Endothelial cell of umbilical vein (primary cell): ENCODE data around the gene HSPA8. TPM values are rescaled to one million over a fixed set of nuclear protein-coding genes. Genes with fewer than 3 reads are reported as not detected.

Experiments
- BruUV-seq: library from RNA; stranded (reverse); fragments of 400-500 nt; replicated peaks from 2 replicates; lab custom pipeline; 2021; lab: Mats Ljungman, UMichigan
- CTCF ChIA-PET: fragments of 300-600, 350-600 bp; sonication (Branson Sonifier 250); formaldehyde crosslinking; loops from one replicate; lab custom pipeline; 2021; ENCODE audit warnings: antibody characterized with exemption, inconsistent platforms; lab: Charles Lee
- POLR2A ChIA-PET: fragments of 300-600, 350-600 bp; sonication (Branson Sonifier 250); formaldehyde crosslinking; loops from one replicate; lab custom pipeline; 2021; ENCODE audit warnings: antibody characterized with exemption, inconsistent platforms; lab: Charles Lee
- DNase-seq: peaks from one replicate; pipeline ENCODE4 v3.0.0-alpha.2; 2011; ENCODE audit warnings: low read depth, low spot score
- FAIRE-seq: peaks from 2 replicates; lab custom pipeline; 2011; peaks lifted over from hg19 to GRCh38; lab: Jason Lieb, UNC
- H2AFZ ChIP-seq: 2 replicates; pipeline ENCODE4 v1.6.0; 2012; ENCODE audit warnings: low read depth, low read length, control low read depth, inconsistent platforms
- H3K27ac ChIP-seq: 2 replicates; pipeline ENCODE4 v1.5.1; 2011; ENCODE audit warnings: low read depth, mild to moderate bottlenecking, control low read depth, low read length, moderate library complexity; ENCODE audit not compliant: insufficient read depth
- H3K27me3 ChIP-seq, 2 experiments: 2 replicates each; pipeline versions ENCODE4 v1.6.0 to v1.6.1; 2011; ENCODE audit warnings: low read length in 2 of 2, mixed read lengths in 1 of 2; ENCODE audit not compliant: control insufficient read depth in 2 of 2, insufficient read depth in 2 of 2
- H3K36me3 ChIP-seq, 2 experiments: 2 replicates in 1 of 2; 3 replicates in 1 of 2; pipeline ENCODE4 v1.5.1; 2011; ENCODE audit warnings: low read length in 2 of 2, mild to moderate bottlenecking in 1 of 2, moderate library complexity in 1 of 2; ENCODE audit not compliant: control insufficient read depth in 2 of 2, insufficient read depth in 2 of 2; ENCODE audit errors: extremely low read depth in 1 of 2
- H3K4me1 ChIP-seq: 3 replicates; pipeline ENCODE4 v1.5.1; 2011; ENCODE audit warnings: mild to moderate bottlenecking, low read length; ENCODE audit not compliant: control insufficient read depth, insufficient read depth; ENCODE audit errors: extremely low read depth
- H3K4me2 ChIP-seq: 2 replicates; pipeline ENCODE4 v1.6.1; 2011; ENCODE audit warnings: low read length, control low read depth, mixed read lengths; ENCODE audit not compliant: insufficient read depth
- H3K4me3 ChIP-seq, 3 experiments: fragments of 200-600 bp in 1 of 3; sonication (generic), shearing (Covaris generic) in 1 of 3; replicated peaks in 1 of 3; 2 replicates each; pipeline ENCODE4 v1.5.1; 2011 to 2016; ENCODE audit warnings: control low read depth in 3 of 3, low read length in 3 of 3, mild to moderate bottlenecking in 2 of 3, inconsistent platforms in 1 of 3, low read depth in 1 of 3, moderate library complexity in 1 of 3; ENCODE audit not compliant: insufficient read depth in 1 of 3
- H3K79me2 ChIP-seq: 2 replicates; pipeline ENCODE4 v1.6.0; 2012; ENCODE audit warnings: low read length, inconsistent platforms; ENCODE audit not compliant: control insufficient read depth, insufficient read depth
- H3K9ac ChIP-seq: replicated peaks from 2 replicates; pipeline ENCODE3; 2011; ENCODE audit warnings: low read length, control low read depth; ENCODE audit not compliant: insufficient read depth; ENCODE audit errors: extremely low read depth
- H3K9me1 ChIP-seq: replicated peaks from 3 replicates; pipeline ENCODE4 v1.6.0; 2011; ENCODE audit warnings: mild to moderate bottlenecking, low read length; ENCODE audit not compliant: control insufficient read depth, insufficient read depth; ENCODE audit errors: extremely low read depth
- H3K9me3 ChIP-seq: replicated peaks from 2 replicates; pipeline ENCODE4 v1.5.1; 2012; ENCODE audit warnings: low read length, inconsistent platforms; ENCODE audit not compliant: control insufficient read depth, insufficient read depth
- H4K20me1 ChIP-seq: replicated peaks from 2 replicates; pipeline ENCODE3; 2011; ENCODE audit warnings: mild to moderate bottlenecking, low read length; ENCODE audit not compliant: control insufficient read depth, insufficient read depth; ENCODE audit errors: extremely low read depth
- CTCF ChIP-seq, 2 donors: IDR thresholded peaks; 1 replicate in 1 of 2; 2 replicates in 1 of 2; pipeline ENCODE4 v1.5.1; 2011; ENCODE audit warnings: low read length in 2 of 2, mild to moderate bottlenecking in 2 of 2, moderate library complexity in 2 of 2, control low read depth in 1 of 2, inconsistent platforms in 1 of 2, low read depth in 1 of 2; ENCODE audit not compliant: insufficient read depth in 1 of 2; ENCODE audit errors: extremely low read depth in 1 of 2
- MYC ChIP-seq: IDR thresholded peaks from one replicate; pipeline ENCODE4 v1.6.1; 2011; ENCODE audit warnings: mild to moderate bottlenecking, low read depth, low read length
- POLR2A ChIP-seq: IDR thresholded peaks from 2 replicates; pipeline ENCODE4 v1.6.1; 2012; ENCODE audit warnings: low read depth, mild to moderate bottlenecking, control low read depth, low read length
- POLR2AphosphoS5 ChIP-seq: IDR thresholded peaks from 2 replicates; pipeline ENCODE4 v1.6.1; 2012; ENCODE audit warnings: low read depth, mild to moderate bottlenecking, control low read depth, low read length, moderate library complexity; ENCODE audit not compliant: insufficient read depth
- dilution Hi-C: fragments of 300-500 bp; cut with MboI; formaldehyde crosslinking; loops from one replicate; pipeline ENCODE4 v1.15.0; 2019; ENCODE audit warnings: low sequenced_read_pairs; ENCODE audit not compliant: extremely low pct_ligation_motif_present
- intact Hi-C: fragments of 100-400 bp; cut with micrococcal nuclease; formaldehyde crosslinking; loops from one replicate; pipeline ENCODE4 v1.10.0; 2022
- polyA plus RNA-seq, 4 experiments: library from polyadenylated mRNA; depleted of rRNA in 3 of 4; stranded (reverse) in 3 of 4; unstranded in 1 of 4; fragments of >200 nt; gene quantifications; 2 replicates each; pipeline versions ENCODE4 v1.2.1 to v1.2.3, GENCODE V29; 2011 to 2012; ENCODE audit warnings: missing spikeins in 1 of 4
- total RNA-seq: library from RNA; stranded (reverse); gene quantifications from 2 replicates; pipeline ENCODE4 v1.2.3, GENCODE V29; 2021

HSPA8 gene
- total and polyA plus RNA-seq, 2 donors (not counting 3 experiments of a cell fraction or from before 2014, with no cell fraction given) = 1,383 to 1,728 TPM

GRCh38 chr11:123052901-123053721 is 8.8 kb downstream of the HSPA8 start:
- no peak overlapping the region for H3K9ac ChIP-seq
- POLR2A ChIA-PET = interaction anchor here (1.1 to 2.3 kb wide), 2 partner anchors 9 to 30 kb away, joined by 3 to 14 read pairs; partner anchors contain the start of gene HSPA8
- H3K79me2 ChIP-seq = peaks cover 12% of the 10 kb centered on the region
- peaks cover 3% of the 10 kb centered on the region for H4K20me1 ChIP-seq
- no TSS peak for BruUV-seq
- no peak overlapping the region for H3K4me2 ChIP-seq
- intact Hi-C loops = no loop called here
- peaks cover 3% of the 10 kb centered on the region for H3K4me1 ChIP-seq
- no peaks in the 10 kb centered on the region for H3K9me3 ChIP-seq
- H3K36me3 ChIP-seq = peaks cover 26 to 28% of the 10 kb centered on the region in 2 experiments
- no peak overlapping the region for H2AFZ ChIP-seq
- FAIRE-seq (no peak), DNase-seq (no peak)
- H3K9me1 ChIP-seq = no peaks in the 10 kb centered on the region
- no peak overlapping the region for H3K27ac ChIP-seq
- TF ChIP-seq CTCF (IDR thresholded peaks at IDR 0.05; ENCODE audit: extremely low read depth in 1 of 2, insufficient read depth in 1 of 2, low read depth in 1 of 2, low read length in 2 of 2) = no peak
- TF ChIP-seq POLR2AphosphoS5 = no peak
- TF ChIP-seq MYC = no peak
- peak; percentile 51 for TF ChIP-seq POLR2A
- H3K4me3 ChIP-seq = no peak overlapping the region
- CTCF ChIA-PET = interaction anchor here (0.9 to 4.1 kb wide), 16 partner anchors 9 to 474 kb away, joined by 3 to 101 read pairs (median 7); no protein-coding TSS in a partner anchor
- peaks cover 0 to 1% of the 10 kb centered on the region in 2 experiments for H3K27me3 ChIP-seq
- dilution Hi-C loops = no loop called here
